Left lobe of liver (tissue), 2 donors: Measurements from ENCODE around the gene EMC6. TPM values are rescaled to one million over a fixed set of nuclear protein-coding genes. Genes with fewer than 3 reads are reported as not detected.
"Not testable (repeated sequence)": the region's sequence is repeated elsewhere in the genome, so short reads cannot be mapped to it uniquely, and the experiment has no call there.

Experiments used
- ATAC-seq: fragments of 200-7000 bp; cut with Tn5 transposase; one replicate; pipeline ENCODE4 v1.9.1; 2020; ENCODE audit warnings: mild to moderate bottlenecking, moderate library complexity
- DNase-seq: peaks from one replicate; pipeline ENCODE4 v3.0.0-alpha.2; 2020; ENCODE audit warnings: low spot score
- total RNA-seq: library from RNA; stranded (reverse); gene quantifications from one replicate; pipeline ENCODE4 v1.2.1, GENCODE V29; 2021
- donor health status: DM: no; HTN: no; CAD: no; lungs with moderate emphysema.
- donor health status: DM: no; HTN: yes; CAD: no.

EMC6 gene
- total RNA-seq, 1 donor from 2014 or later: 26.6 TPM

- no peak for ATAC-seq
- no peak for DNase-seq
Observed at GRCh38 chr17:3679531-3680126, 11.0 kb downstream of the EMC6 start.

- DNase-seq: no peak
- ATAC-seq: no peak
Observed at GRCh38 chr17:3681057-3681456, 12.4 kb downstream of the EMC6 start.

GRCh38 chr17:3681565-3681964 is 13.0 kb downstream of the EMC6 start:
- DNase-seq: no peak
- ATAC-seq: no peak

- DNase-seq (no peak), ATAC-seq (no peak)
Observed at GRCh38 chr17:3682033-3682432, 13.4 kb downstream of the EMC6 start.

- DNase-seq: no peak
Observed at GRCh38 chr17:3683054-3683511, 14.5 kb downstream of the EMC6 start.

GRCh38 chr17:3685174-3685573 is 16.6 kb downstream of the EMC6 start:
- no peak for ATAC-seq
- no peak for DNase-seq

More at GRCh38 chr17:3683054-3683511, 14.5 kb downstream of the EMC6 start:
- peak; percentile 91 for ATAC-seq

- DNase-seq: no peak
- peak; percentile 11 for ATAC-seq
Observed at GRCh38 chr17:3688027-3688553, 19.5 kb downstream of the EMC6 start.

GRCh38 chr17:3688852-3689261 is 20.2 kb downstream of the EMC6 start:
- ATAC-seq: peak; percentile 19
- DNase-seq: no peak

GRCh38 chr17:3689262-3690093 is 20.9 kb downstream of the EMC6 start:
- ATAC-seq (peak; percentile 19), DNase-seq (no peak)

GRCh38 chr17:3690094-3690715 is 21.6 kb downstream of the EMC6 start:
- no peak for DNase-seq
- ATAC-seq: no peak

- ATAC-seq (no peak), DNase-seq (no peak)
Observed at GRCh38 chr17:3691617-3692067, 23.0 kb downstream of the EMC6 start.

- DNase-seq (no peak), ATAC-seq (no peak)
Observed at GRCh38 chr17:3692346-3692745, 23.7 kb downstream of the EMC6 start.

GRCh38 chr17:3693141-3693540 is 24.5 kb downstream of the EMC6 start:
- DNase-seq (no peak), ATAC-seq (no peak)

- ATAC-seq: no peak
Observed at GRCh38 chr17:3693829-3694231, 25.2 kb downstream of the EMC6 start.

GRCh38 chr17:3695129-3695722 is 26.6 kb downstream of the EMC6 start:
- ATAC-seq: peak; percentile 12
- DNase-seq: no peak

More at GRCh38 chr17:3693829-3694231, 25.2 kb downstream of the EMC6 start:
- DNase-seq: no peak

- ATAC-seq (peak; percentile 63), DNase-seq (no peak)
Observed at GRCh38 chr17:3695723-3696411, 27.3 kb downstream of the EMC6 start, which contains the start of gene P2RX5. TSS of gene P2RX5 (minus strand) at chr17:3696155. CDS start at chr17:3696005, 150 bp downstream.

- ATAC-seq: no peak
- no peak for DNase-seq
Observed at GRCh38 chr17:3697103-3697476, 28.5 kb downstream of the EMC6 start.

- ATAC-seq (no peak), DNase-seq (no peak)
Observed at GRCh38 chr17:3698139-3698538, 29.5 kb downstream of the EMC6 start.

GRCh38 chr17:3699951-3700350 is 31.3 kb downstream of the EMC6 start:
- DNase-seq (no peak), ATAC-seq (no peak)

- not testable (repeated sequence) for ATAC-seq
Observed at GRCh38 chr17:3702041-3702539, 33.5 kb downstream of the EMC6 start.

More at GRCh38 chr17:3702041-3702539, 33.5 kb downstream of the EMC6 start:
- DNase-seq: not testable (repeated sequence)
